Ureter (tissue), 1 donor: ENCODE data around the gene ARHGEF11. TPM values are rescaled to one million over a fixed set of nuclear protein-coding genes. Genes with fewer than 3 reads are reported as not detected.

Experiments
- DNase-seq: peaks from one replicate; pipeline ENCODE4 v3.0.0-alpha.2; 2020; ENCODE audit warnings: low spot score
- total RNA-seq: library from RNA; stranded (reverse); gene quantifications from one replicate; pipeline ENCODE4 v1.2.4, GENCODE V29; 2023
- donor health status: DM: yes; HTN: yes; CAD: no.

ARHGEF11 gene
- total RNA-seq, 1 donor from 2014 or later = 47.4 TPM

DNA sequence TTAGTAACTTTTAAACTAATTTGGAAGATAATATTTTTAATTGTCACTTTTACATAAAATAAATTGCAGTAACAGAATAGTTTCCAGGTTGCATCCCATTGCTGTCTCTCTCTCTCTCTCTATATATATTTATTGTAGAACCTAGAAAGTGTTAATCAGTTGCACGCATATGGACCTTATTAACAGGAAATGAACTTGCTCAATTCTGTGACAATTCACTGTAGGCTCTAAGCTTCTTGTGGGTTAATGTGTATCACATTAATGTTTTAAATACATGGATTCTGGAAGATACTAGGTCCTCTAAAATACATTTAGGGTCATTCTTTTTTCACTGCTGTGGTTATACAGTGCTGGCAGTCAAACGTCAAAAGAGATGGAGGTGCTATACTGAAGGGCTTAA is 92.0 kb downstream of the ARHGEF11 start:
- no peak for DNase-seq

DNA sequence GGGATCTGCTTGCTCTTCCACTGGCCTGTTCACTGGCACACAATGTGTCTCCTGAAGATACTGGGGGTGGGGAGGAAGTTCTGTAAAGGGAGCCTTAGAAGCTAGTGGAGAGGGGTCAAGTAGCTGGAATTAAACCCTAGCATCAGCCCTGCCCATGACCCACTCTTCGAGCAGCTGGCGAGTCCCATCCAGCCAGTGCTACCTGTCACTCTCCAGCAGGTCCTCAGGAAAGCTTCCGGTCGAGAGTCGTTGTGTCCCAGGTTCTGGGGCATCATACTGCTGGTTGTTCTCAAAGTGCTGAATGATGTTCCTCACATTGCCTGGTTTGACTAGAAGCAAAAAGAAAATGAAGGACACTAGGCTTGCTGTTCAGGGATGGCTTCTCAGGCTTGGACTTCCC is 94.2 kb downstream of the ARHGEF11 start:
- DNase-seq = no peak

DNA sequence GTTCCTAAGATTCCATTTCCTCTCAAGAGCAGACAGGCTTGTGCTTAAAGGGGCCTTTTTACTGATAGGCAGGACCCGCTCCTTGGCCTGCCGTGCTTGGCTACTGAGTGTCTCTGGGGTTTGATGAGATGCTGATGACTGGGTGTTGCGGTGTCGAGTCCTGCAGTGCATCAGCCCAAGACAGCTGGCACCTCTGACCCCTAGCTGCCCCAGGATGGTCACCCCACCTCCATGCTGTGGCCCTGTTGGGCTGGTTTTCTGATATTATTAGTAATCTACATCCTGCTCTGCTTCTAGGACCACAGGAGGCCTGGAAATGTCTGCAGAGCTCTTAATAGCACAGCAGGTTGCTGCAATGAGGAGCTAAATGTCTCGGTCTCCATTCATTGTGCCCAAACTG is 96.4 kb downstream of the ARHGEF11 start:
- no peak for DNase-seq

DNA sequence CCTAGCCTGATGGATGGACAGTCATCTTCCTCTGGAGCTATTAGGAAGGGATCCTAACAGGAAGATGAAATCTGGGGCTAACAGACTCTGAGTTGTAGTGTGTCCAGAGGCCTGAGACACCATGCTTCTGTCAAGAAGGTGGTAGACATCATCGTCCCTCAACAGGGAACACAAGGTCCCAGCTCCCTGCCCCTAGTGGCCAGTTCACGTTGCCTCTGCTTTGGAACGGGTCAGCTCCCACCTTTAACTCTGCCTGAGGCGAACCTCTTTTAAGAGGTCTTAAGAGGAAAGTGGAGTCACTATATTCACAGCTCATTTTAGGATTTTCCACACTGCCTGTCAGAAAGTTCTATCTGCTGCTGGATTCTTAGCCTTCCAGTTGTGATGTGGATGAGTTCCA is 96.8 kb downstream of the ARHGEF11 start:
- no peak for DNase-seq

DNA sequence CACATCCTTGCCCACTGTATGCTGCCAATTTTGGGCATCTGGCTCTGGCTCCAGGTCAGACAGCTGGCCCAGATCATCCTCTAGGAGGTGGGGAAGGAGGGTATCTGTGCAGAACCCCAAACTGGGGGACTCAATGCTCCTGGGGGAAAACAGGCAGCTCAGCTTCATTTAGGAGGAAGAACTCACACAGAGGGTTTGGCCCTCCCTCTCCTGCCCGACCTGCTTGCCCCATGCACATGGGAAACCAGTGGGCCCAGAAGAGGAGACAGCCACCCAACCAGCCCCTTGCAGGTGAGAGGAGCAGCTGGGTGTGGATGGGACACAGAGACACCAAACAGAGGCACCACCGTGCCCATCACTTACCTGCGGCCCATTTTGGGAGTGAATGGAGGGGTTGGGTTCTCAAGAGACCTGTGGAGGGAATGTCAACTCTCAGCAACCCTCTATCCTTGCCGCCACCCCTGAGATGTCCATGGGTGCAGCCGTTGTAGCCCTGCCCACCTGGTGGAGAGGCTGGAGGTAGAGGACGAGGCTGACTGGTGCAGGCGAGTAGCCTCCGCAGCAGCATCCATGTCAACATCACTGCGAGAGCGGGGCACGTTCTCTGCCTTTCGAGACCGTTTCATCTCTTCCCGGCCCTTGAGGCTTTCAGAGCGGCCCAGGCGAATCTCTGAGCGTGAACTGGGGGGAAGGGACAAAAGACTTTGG is 97.6 kb downstream of the ARHGEF11 start:
- DNase-seq = no peak

DNA sequence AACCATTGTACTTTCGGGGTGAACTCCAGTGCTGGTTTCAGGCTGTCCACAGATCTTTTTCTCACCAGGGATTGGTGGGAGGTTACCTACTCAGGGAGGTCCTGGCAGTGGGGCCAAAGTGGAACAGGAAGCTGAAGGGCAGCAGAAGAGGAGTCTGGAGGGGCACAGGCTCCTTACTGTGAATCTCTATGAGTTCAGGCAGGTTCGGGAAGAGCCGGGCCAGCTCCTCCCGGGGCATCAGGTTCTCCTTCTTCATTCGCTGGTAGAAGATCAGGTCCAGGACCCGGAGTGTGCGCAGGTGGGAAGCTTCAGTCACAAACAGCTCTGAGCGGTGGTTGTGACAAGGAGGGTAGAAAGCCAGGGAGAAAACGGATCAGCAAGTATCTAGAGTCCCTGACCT is 98.4 kb downstream of the ARHGEF11 start:
- no peak for DNase-seq

DNA sequence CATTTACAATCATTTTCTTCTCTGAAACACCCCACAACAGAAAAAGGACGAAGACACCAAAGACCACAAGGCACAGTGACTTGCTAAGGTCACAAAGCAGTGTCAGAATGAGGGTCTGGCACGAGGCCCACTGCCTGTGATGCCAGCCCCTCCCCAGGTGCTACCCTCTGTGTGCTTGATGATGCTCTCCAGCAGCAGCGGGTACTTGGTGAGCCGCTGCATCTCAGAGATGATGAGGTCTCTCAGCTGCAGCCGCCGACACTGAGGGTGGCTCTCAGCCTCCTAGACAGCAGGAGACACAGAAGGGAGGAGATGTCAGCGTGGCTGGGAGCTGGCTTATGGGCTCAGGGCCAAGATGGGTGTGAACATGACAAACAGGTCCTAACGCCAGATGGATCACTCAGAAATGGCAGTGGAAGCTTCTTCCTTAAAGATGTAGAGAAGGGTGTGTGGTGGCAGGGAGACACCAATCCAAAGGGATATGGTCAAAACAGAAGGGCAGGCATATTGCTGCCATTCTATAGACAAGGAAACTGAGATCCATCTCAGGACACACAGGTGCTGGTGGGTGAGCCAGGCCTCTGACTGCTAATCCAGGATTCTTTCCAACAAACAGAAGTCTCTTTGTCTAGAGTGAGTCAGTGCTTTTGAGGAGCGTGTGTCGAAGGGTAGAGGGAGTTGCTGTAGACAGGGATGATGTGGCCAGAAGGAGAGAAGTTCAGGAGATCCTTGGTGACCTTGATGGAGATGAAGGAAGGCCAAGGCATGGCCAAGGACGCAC is 99.5 kb downstream of the ARHGEF11 start:
- no peak for DNase-seq

DNA sequence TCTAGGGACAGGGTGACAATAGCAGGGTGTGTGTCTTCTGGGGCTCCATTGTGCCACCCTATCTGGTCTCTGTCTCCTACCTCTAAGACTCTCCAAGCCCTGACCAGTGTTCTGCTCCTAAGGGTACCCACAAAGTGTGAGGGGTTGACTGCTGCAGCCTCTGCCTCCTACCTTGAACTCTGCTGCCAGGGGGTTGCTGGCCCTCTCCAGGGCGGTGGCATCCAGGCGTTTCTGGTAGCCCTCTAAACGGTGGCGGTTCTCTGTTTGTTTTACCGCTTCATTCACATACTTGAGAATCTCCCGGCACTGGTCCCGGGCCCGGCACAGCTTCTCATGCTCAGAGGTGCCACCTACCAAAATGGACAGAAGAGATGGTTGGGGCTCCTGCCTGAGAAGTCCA is 100.7 kb downstream of the ARHGEF11 start:
- no peak for DNase-seq

DNA sequence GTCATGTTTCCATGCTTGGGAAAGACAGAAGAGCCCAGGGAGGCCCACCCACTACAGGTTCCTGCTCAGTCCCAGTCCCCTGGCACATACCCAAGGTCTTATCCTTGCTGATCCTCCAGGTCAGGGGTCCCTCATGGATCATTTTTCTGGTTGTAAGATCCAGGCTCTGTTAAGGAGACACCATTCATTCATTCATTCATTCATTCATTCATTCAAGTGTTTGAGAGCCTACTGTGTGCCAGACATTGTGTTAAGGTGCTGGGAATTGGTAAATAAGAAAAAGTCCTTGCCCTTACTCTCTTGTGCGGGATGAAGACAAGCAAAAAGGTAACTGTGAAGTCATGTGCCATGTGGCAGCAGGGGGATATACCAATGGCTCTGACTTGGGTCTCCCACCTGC is 101.3 kb downstream of the ARHGEF11 start:
- no peak for DNase-seq

DNA sequence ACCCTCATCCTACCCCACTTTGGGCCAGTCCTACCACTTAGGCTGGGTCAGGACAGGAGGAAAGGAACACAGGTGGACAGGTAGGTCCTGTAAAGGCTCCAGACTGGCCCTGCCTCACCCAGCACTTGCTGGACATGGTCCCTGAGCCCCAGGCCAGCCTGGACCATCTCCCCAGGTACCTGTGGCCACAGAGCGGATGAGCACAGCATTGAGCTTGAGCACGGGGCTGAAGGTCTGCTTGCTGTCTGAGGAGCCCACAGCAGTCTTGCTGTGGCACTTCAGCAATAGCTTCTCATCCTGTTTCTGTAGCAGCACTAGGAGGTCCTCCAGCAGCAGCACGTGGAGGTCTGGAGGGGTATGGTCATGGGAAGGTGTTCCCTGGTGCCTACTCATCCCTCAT is 101.8 kb downstream of the ARHGEF11 start:
- DNase-seq = no peak

DNA sequence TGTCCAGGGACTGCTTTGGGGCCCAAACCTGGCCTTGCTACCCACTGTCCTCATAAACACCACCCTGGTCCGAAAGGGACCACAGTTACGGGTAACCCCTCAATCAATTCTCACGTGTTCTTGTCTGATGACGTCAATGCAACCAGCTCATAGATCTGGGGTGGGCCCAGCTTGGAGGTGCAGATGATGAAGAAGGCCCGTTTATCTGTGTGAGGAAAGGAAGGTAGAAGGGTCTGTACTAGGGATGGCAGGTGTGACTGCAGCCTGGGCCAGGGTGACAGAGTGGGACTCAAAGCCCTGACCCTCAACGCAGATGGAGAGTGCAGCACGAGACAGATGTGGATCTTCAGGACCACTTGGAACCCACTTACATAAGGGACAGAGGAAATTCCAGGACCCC is 103.0 kb downstream of the ARHGEF11 start:
- no peak for DNase-seq

DNA sequence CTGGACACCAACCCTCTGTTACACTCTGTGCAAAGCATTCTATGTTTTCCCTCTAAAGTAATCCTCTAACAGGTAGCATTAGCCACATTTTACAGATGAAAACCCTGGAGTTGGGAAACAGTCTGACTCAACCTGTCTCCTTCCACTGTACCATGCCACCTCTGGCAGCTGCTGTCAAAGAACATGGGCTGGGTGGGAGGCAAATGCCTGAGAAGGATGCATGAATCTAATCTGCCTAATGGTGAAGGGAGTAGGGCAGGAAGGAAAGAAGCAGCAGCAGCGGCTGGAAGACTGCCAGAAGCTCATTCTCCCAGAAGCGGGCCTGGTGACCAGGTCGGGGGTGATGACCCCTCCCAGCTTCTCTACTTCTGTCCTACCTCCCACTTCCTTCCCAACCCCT is 103.4 kb downstream of the ARHGEF11 start:
- DNase-seq = no peak

DNA sequence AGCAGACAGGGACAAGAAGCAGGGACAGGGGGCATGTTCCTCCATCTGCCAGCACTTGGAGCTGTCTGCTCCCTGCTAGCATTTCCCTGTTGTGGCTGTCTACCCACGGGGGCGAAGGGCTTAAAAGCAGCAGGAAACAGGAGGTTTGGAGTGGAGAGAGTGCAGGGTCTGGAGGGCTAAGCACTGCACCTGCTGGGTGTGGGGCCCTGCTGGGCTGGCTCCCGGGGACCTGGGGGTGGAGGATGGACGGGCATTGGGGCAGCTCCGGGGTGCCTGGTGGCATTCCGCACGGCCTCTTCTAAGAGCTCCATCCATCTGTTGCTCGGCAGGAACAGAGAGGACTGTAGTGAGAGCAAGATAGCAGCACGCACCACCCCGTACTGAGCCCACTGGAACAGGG is 103.9 kb downstream of the ARHGEF11 start:
- no peak for DNase-seq

DNA sequence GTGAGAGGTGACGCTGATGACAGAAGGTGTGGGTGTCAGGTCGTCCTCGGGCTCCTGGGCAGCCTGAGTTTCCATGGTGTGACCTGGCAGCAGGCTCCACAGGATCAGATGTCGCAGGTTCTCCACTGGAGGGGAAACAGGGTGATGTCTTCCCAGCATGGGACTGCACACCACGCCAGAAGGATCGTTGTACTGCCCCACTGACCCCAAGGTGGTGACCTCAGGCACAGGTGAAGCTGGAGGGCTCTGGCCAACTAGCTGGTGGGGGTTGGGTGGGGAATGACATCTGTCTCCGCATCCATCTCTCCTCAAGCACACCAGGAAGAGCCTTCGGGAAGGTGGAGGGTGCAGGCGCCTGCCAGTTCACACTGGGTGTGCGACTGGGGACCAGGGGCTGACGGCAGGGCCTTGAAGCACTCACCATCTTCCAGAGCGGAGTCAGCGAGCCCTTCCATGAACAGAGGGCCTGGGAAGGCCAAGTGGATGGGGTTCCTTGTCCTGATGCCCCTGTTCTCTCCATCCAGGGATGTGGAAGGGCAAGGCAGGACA is 105.7 kb downstream of the ARHGEF11 start:
- DNase-seq = no peak

DNA sequence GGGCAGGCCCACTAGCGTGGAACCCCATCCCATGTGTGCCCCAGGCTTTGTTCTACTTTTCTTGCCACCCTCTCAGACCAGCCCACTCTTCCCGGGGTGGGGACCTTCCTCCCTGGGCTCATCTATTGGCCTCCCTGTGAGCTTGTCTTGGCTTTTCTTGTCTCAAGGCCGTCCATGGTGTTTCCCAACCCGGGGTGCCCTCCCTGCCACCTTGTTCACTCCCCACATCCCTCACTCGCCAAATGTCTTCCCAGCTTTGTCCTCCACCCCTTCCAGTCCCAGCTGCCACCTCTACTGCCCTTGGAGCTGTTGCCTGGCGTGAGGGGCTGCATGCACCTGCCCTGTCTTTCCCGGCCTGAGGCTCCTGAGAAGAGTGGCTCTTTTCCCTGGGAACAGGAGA is 106.7 kb downstream of the ARHGEF11 start:
- no peak for DNase-seq

DNA sequence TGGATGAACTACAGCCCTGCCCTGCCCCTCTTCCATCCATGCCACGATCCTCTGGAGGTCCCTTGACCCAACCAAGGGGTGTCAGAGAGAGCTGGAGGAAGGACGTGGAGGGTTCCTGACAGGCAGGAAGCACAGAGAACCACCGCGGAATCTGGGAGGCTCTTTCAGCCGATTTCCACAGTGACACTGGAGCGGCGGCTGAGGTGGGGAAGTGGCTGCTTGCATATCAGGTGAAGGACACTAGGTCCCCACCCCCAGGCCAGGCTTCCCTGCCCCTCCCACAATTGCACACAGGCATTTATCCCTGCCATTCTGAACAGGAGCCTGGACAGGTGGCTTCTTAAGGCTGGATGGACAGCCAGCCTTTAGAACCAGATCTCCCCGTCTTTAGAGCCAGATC is 107.7 kb downstream of the ARHGEF11 start:
- no peak for DNase-seq

DNA sequence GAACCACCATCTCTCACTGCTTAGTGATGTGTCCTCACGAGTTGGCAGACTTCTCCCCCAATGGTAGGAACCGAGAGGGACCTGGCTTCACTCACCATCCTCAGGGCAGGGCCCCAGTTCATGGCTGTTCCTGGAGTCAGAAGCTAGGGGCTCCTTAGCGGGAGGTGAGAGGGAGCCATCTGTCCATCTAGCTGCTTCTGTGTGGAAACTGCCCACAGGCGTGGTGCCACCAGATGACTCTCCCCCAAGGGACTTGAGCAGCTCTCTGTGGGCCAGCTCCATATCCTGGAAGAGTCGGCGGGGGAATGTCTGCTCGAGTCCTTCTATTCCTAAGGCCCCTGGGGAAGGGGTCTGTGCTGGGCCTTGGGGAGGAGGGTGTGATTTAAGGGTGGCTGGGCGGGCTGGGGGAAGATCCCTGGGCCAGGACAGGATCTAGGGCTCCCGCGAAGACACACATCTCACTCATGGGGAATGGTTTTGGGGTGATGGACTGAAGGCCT is 108.8 kb downstream of the ARHGEF11 start:
- DNase-seq = no peak

DNA sequence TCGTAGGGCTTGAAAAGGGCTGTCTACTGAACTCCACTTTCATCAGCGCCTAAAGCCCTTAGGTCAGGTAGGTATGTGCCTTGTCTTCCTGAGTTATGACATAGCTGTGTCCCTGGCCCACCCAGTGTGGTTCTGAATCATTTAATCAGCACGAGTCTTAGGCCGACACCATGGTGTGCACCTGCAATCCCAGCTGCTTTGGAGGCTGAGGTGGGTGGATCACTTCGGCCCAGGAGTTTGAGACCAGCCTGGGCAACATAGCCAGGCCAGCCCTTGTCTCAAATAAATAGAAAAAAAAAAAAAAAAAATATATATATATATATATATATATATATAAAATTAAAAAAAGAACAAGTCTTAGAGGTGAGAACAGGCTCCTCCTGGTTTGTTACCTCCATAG is 109.4 kb downstream of the ARHGEF11 start:
- no peak for DNase-seq

DNA sequence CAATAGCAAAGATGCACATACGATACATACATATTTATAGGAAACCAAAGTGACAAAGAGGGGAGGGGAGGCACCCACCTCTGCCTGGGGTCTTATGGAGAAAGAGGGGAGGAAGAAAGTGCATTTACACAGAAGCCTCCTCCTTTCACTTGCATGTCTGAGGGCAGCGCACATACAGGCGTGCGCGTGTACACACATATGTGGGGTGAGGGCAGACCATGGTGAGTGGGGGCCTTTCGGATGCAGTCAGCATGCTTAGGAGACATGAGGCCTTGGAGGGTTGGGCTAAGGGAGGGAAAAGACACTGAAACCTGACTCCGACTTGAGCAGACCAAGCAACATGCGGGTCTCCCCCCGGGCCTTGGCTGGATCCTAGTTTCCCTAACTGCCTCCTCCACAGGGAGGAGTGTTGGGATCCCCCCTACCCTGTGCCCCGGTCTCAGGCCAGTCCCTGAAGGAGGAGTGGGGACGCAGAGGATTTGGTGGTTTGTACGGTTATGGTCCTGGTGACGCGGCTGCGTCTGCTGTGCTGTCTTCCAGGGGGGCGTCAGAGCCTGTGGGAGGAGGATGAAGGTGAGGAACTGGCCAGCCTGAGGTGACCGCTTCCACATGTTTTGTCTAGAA is 109.9 kb downstream of the ARHGEF11 start:
- DNase-seq = no peak

DNA sequence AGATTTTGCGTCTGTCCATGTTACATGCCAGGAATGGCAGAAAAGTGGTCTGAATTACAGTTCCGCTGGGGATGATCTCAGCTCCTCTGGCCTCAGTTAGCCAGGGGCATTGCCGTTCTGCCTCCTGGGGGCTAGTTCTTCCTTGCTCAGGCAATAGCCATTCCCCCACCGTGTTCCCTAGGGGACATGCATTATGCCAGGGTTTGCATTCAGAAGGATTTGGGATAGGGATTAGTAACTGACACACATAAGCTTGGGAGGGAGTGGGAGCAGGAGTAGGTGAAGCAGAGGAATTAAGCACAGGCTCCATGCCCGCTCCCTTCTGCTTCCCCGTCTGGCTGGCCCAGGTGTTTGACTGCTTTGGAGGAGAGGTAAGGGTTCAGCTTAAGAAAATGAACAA is 112.4 kb downstream of the ARHGEF11 start:
- no peak for DNase-seq

DNA sequence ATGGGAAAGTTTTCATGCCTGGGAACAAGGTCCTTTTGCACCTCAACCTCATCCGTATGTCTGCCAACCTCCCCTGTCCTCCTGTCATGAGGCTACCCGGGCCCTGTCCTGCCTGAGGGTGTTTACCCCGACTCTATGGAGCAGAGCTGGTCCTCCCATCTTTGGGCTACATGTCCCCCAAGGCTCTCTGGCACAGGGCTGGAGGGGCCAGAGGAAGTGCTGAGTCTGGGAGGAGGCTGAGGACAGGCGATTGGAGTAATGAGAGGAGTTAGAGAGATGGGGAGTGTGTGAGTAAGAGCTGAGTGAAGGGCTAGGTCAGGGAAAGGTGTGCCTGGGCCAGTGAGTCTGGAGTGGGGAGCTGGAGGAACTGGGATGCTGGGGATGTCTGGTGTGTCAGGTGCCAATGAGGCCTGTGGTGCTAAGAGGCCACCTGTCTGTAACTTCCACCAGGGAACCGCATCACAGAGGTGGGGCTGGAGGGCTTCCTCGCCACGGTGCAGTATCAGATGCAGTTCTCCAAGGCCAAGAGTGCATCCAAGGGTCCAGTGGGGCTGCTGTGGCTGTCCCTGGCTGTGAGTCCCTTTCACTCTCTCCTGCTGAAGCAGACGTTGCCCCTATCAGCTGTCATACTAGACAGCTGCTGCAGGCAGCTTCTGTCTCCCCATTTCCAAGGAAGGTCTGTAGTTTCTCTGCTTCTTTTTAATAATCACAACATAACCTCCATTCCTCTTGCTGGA is 113.4 kb downstream of the ARHGEF11 start:
- no peak for DNase-seq
